ENCODE results near the gene TM9SF2. TPM values are rescaled to one million over a fixed set of nuclear protein-coding genes. Genes with fewer than 3 reads are reported as not detected.

TM9SF2 gene
- total RNA-seq, 2 donors from 2014 or later: 60.6 to 70.2 TPM

DNA sequence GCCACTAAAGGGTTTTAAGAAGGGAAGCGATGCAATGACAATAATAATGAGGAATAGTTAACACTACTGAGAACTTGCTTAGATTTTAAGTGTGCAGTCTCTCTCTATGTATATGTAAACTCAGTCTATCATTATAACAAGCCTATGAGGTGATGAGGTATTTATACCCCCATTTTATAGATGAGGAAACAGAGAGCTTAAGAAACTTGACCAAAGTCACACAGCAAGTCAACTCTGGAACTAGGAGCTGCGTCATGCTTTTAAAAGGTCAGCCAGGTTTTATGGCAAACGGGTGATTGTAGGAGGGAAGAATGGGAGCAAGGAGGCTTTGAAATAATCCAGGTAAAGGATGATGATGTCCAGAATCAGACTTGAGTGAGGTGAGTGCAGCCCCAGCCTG lies 103.4 kb downstream of the TM9SF2 start:
- H3K27me3 ChIP-seq: no peaks in the 10 kb centered on the region
- H3K4me1 ChIP-seq: peaks cover 0 to 9% of the 10 kb centered on the region in 2 donors
- H3K27ac ChIP-seq: no peak overlapping the region
- H3K9me3 ChIP-seq: no peaks in the 10 kb centered on the region
- TF ChIP-seq, protein P1, sequence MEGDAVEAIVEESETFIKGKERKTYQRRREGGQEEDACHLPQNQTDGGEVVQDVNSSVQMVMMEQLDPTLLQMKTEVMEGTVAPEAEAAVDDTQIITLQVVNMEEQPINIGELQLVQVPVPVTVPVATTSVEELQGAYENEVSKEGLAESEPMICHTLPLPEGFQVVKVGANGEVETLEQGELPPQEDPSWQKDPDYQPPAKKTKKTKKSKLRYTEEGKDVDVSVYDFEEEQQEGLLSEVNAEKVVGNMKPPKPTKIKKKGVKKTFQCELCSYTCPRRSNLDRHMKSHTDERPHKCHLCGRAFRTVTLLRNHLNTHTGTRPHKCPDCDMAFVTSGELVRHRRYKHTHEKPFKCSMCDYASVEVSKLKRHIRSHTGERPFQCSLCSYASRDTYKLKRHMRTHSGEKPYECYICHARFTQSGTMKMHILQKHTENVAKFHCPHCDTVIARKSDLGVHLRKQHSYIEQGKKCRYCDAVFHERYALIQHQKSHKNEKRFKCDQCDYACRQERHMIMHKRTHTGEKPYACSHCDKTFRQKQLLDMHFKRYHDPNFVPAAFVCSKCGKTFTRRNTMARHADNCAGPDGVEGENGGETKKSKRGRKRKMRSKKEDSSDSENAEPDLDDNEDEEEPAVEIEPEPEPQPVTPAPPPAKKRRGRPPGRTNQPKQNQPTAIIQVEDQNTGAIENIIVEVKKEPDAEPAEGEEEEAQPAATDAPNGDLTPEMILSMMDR (IDR thresholded peaks at IDR 0.05): no peak
- no peaks in the 10 kb centered on the region for H3K36me3 ChIP-seq
- DNase-seq (ENCODE audit: low spot score): no peak
- H3K4me3 ChIP-seq: no peak overlapping the region

DNA sequence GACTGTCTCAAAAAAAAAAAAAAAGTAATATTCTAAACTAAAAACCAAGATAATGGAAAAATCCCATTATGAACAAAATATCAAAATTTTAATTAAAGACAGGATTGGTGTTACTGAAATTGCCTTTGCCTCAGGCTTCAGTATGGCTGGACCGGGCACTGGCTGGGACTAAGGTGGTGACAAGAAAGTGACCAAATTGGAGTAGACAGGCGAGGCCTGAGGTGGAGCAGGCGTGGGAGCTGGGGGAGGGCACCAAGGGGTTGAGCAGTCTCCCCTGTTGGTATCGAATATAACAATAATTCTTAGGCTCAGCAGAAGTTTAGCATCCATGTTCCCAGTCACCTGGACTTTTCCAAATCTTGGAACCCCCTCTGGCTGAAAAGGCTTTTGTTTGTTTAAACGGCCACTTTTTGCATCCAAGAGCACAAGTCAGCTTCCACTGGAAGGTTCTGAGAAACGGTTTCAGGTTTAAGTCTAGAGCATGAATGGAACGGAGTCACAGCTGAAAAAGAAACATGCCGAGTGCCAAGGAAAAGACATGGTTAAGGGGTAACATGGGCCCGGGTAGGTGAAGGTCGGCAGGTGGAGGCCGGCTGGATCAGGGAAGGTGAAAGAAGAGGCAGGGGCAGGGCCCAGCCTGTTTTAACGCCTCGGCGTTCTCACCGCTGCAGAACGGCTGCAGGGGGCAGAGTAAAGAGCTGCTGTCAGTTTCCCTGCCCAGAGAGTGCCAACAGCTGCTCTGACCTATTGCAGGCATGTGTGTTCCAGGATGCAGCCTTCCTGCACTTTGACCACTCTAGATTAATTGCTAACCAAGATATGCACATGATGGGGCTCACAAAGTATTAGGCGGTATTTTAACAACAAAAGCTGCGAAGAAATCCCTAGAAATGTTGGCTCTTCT lies 104.4 kb downstream of the TM9SF2 start:
- DNase-seq (ENCODE audit: low spot score): no peak
- Histone ChIP-seq H3K4me3 (peak overlapping the region; percentile 61 to 70), H3K4me1 (peaks cover 0 to 15% of the 10 kb centered on the region in 2 donors), H3K27ac (peak overlapping the region; percentile 81 to 85), H3K9me3 (no peaks in the 10 kb centered on the region), H3K36me3 (no peaks in the 10 kb centered on the region), H3K27me3 (no peaks in the 10 kb centered on the region)
- TF ChIP-seq, protein P1 (IDR thresholded peaks at IDR 0.05): peak; percentile 14 to 49

DNA sequence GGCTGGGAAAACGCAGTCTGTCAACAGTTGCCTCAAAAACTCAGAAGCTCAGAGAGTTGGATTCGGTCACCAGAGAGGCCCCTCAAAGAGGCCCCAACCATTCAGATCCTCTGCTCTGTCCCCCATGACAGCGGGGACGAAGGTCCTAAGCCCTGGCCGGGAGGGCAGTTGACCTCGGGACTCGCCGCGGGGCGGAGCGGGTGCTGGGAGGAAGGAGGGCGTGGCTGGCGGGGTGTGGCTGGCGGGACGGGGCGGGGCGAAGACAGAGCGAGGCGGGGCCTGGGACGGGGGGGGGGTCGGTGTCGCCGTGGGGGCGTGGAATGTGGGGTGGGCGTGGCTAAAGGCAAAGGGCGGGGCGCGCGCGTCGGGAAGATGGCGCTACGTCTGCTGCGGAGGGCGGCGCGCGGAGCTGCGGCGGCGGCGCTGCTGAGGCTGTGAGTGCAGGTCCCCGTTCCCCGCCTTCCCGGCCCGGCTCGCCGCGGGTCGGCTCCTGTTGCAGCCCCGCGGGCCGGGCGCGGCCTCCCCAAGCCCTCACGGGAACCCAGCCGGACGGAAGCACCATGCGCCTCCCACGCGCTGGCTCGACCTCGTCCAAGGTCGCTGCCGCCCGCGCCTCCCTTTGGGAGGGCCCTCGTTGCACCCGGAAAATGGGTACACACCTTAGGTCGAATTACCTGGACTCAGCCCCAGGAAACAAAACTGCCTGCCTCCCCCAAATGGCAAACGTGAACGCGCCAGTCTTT lies 105.2 kb downstream of the TM9SF2 start, which contains the start of gene CLYBL:
CLYBL (plus strand) TSS at position 367 of the 743 bp plus-strand sequence.
- Histone ChIP-seq H3K9me3 (no peaks in the 10 kb centered on the region), H3K36me3 (no peaks in the 10 kb centered on the region), H3K4me3 (peak within 1 kb of the TSS; percentile 61 to 70), H3K27me3 (no peaks in the 10 kb centered on the region), H3K27ac (peak within 1 kb of the TSS; percentile 81 to 85), H3K4me1 (peaks cover 0 to 15% of the 10 kb centered on the region in 2 donors)
- DNase-seq (ENCODE audit: low spot score): peak; percentile 85
- TF ChIP-seq, protein P1 (IDR thresholded peaks at IDR 0.05): no peak

DNA sequence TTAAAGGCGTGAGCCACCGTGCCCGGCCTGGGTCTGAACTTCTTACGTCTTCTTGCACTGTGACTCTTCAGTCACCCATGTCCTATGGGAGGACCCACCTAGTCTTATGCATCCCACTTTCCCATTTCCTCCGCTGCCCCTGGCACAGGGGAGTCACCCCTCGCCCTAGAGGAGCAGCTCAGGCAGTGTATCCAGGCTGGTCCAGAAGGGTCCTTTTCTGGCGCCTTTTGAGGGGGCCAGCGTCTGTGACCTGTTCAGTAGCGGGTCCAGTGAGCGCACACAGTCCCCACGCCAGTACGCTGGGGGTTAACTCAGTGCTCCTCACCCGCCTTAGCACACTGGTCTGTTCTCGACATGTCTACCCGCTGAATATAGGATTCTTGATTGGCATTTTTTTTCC lies 107.1 kb downstream of the TM9SF2 start:
- TF ChIP-seq, protein P1 (IDR thresholded peaks at IDR 0.05): no peak
- Histone ChIP-seq H3K4me3 (no peak overlapping the region), H3K4me1 (peaks cover 0 to 15% of the 10 kb centered on the region in 2 donors), H3K9me3 (no peaks in the 10 kb centered on the region), H3K27ac (no peak overlapping the region), H3K36me3 (no peaks in the 10 kb centered on the region), H3K27me3 (no peaks in the 10 kb centered on the region)
- no peak for DNase-seq (ENCODE audit: low spot score)

DNA sequence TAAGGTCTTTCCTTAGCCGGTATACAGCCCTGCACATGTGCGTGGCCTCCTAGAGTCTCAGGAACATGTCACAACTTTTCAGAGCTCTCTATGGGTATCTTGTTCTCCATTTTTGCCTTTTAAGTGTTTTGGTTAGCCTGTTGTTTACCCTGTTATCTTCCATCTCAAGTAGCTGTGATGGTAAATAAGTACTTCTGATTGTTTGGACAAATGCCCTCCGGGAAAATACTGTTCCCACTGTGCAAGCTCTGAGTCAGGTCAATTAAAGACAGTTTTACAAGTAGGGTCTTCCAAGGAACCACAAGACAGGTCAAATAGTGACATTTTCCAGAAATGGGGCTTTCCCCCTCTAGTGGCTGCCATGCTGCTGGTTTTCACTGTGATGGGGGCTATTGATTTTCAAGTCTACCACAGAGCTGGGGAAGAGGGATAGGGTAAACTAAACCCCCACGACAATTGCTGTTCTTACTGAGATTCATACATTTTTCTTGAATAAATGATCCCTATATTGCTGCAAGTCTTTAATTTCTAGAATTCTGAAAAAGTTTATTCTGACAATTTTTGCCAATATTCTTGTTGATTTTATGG lies 109.5 kb downstream of the TM9SF2 start:
- DNase-seq (ENCODE audit: low spot score): no peak
- Histone ChIP-seq H3K27ac (no peak overlapping the region), H3K4me1 (peaks cover 0 to 11% of the 10 kb centered on the region in 2 donors), H3K36me3 (no peaks in the 10 kb centered on the region), H3K4me3 (no peak overlapping the region), H3K27me3 (no peaks in the 10 kb centered on the region), H3K9me3 (no peaks in the 10 kb centered on the region)
- TF ChIP-seq, protein P1 (IDR thresholded peaks at IDR 0.05): no peak

Other genes starting within 250 kb of the TM9SF2 start
- gene GPR18, start 243.1 kb upstream of the TM9SF2 start, total RNA-seq: under 1 TPM in 1 of 2 donors, not detected in 1; 0.28 TPM
- 10 to 100 TPM in 1 of 2 donors, 1 to 10 TPM in 1; 7.6 to 13.3 TPM for gene GPR183, start 194.1 kb upstream of the TM9SF2 start, total RNA-seq
- gene CLYBL, start 105.2 kb downstream of the TM9SF2 start, total RNA-seq: 1 to 10 TPM; 7.8 to 9.9 TPM

Data from right atrium auricular region (tissue), 2 donors.